Measurements from ENCODE around the gene KIF3A.

The KIF3A gene

DNA sequence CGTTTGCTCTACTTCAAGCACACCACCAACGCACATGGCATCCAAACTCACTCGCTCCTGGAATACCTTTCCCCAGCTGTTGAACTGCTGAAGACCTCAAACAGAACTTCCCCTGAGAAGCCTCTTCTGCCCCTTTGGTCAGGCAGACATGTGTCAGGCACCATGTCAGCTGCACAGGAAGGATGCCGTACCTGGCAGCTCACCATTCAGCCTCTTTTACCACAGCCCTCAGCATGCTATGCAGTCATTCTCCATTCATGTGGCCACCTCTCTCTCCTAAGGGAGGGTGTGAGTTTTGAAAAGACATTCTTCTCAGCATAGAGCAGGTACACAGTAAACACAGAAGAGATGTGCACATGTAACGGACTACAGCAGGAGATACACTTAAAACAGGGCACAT, 49.4 kb downstream of the KIF3A start:
- DNase-seq (ENCODE audit: low read depth in 2 of 2), result no peak
- TF ChIP-seq, protein P1, sequence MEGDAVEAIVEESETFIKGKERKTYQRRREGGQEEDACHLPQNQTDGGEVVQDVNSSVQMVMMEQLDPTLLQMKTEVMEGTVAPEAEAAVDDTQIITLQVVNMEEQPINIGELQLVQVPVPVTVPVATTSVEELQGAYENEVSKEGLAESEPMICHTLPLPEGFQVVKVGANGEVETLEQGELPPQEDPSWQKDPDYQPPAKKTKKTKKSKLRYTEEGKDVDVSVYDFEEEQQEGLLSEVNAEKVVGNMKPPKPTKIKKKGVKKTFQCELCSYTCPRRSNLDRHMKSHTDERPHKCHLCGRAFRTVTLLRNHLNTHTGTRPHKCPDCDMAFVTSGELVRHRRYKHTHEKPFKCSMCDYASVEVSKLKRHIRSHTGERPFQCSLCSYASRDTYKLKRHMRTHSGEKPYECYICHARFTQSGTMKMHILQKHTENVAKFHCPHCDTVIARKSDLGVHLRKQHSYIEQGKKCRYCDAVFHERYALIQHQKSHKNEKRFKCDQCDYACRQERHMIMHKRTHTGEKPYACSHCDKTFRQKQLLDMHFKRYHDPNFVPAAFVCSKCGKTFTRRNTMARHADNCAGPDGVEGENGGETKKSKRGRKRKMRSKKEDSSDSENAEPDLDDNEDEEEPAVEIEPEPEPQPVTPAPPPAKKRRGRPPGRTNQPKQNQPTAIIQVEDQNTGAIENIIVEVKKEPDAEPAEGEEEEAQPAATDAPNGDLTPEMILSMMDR (IDR thresholded peaks at IDR 0.05; ENCODE audit: low read depth, low read length), result no peak
- H3K4me3 ChIP-seq (replicated peaks in 1 of 2; ENCODE audit: low read depth in 2 of 2, low read length in 2 of 2), result no peak overlapping the region

DNA sequence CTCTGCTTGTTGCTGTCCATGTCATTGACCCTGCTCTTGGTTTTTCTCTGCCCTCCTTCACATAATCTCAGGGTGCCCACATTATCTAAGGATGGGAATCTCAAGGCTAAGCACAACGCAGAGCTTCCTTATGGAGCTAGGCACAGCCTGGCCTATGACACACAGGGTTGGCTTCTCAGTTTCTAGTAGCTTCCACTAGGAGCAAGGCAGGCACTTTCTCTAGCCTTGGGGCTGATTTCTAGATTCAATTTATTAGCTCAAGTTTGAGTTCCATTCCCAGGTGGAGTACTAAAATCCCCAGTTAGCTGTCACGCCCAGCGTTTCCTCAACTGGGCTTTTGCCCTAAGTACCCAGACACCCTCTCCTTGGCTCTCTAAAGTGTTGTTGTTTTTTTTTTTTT, 51.2 kb downstream of the KIF3A start:
- DNase-seq (ENCODE audit: low read depth in 2 of 2), result no peak
- TF ChIP-seq, protein P1 (IDR thresholded peaks at IDR 0.05; ENCODE audit: low read depth, low read length), result no peak
- no peak overlapping the region for H3K4me3 ChIP-seq (replicated peaks in 1 of 2; ENCODE audit: low read depth in 2 of 2, low read length in 2 of 2)

DNA sequence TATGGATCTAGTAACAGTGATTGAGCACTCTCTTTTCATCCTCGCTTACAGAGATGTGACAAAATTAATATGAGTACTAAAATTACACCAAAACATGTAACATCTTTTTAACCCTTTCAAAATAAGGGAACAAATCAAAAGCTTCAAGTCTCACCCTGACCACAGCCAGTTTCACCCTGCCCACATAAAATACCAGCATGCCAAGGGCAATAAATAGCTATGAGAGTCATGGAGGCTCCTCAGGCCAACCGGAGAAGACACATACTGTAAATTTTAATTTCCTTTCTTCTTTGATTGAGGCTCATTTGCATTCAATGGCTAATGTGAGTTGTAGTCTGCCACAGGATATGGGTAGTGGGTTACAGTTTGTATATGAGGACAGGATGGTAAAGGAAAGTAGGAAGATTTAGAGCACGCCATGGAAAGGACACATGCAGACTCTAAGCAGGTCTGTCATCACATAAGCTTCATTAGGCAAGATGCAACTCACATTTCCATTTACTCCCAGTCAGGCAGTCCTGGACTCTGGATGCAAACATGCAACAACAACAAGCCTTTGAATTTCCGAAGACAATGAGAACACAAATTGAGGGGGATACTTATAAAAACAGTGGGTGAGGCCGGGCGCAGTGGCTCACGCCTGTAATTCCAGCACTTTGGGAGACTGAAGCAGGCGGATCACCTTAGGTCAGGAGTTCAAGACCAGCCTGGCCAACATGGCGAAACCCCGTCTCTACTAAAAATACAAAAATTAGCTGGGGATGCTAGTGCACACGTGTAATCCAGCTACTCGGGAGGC, 52.2 kb downstream of the KIF3A start:
- TF ChIP-seq, protein P1 (IDR thresholded peaks at IDR 0.05; ENCODE audit: low read depth, low read length), result no peak
- no peak for DNase-seq (ENCODE audit: low read depth in 2 of 2)
- H3K4me3 ChIP-seq (replicated peaks in 1 of 2; ENCODE audit: low read depth in 2 of 2, low read length in 2 of 2), result no peak overlapping the region

DNA sequence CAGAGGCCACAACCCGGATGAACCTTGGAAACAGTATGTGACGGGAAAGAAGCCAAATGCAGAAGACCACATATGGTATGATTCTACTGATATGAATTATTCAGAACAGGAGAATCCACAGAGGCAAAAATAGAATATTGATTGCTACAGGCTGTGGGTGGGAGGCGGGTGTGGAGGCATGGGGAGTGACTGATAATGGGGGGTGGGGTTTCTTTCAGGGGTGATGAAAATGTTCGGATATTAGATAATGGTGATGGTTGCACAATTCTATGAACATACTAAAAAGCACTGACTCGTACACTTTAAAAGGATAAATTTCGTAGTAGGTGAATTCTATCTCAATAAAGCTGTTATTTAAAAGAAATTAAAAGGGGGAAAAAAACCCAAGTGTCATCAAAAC, 52.9 kb downstream of the KIF3A start:
- no peak overlapping the region for H3K4me3 ChIP-seq (replicated peaks in 1 of 2; ENCODE audit: low read depth in 2 of 2, low read length in 2 of 2)
- TF ChIP-seq, protein P1 (IDR thresholded peaks at IDR 0.05; ENCODE audit: low read depth, low read length), result no peak
- no peak for DNase-seq (ENCODE audit: low read depth in 2 of 2)

DNA sequence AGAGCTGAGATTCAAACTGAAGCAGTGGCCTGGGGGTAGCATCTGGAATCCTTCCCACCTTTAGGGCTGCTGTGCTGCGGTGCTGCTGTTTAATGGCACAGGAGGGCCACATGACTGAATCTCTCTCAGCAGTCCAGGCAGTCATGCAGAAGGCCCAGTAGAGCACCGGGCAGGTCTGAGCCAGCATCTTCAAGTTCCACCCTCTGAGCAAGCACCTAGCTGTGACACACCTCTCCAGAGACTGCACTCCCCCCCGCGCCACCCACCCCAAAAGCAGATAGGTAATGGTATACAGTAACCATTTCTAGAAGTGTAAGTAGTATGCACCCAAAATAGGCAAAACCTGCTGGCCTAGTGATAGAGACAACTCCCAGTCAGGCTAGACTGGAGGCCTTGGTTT, 55.4 kb downstream of the KIF3A start:
- TF ChIP-seq, protein P1 (IDR thresholded peaks at IDR 0.05; ENCODE audit: low read depth, low read length), result no peak
- no peak for DNase-seq (ENCODE audit: low read depth in 2 of 2)
- no peak overlapping the region for H3K4me3 ChIP-seq (replicated peaks in 1 of 2; ENCODE audit: low read depth in 2 of 2, low read length in 2 of 2)

DNA sequence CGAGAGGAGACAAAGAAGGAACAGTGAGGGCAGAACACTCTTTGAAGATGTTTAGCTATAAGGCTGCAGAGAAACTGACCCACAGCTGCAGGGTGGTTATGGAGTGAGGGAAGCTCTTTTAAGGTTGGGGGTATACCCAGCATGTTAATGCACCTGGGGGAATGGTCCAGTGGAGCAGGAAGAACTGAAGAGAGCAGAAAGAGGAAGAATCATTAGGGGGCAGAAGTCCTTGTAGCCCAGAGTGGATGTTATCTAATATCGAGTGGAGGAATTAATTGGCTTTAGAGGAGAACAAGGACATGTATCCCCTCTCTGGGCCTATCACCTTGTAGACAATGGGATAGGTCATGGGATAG, 55.9 kb downstream of the KIF3A start:
- no peak for DNase-seq (ENCODE audit: low read depth in 2 of 2)
- TF ChIP-seq, protein P1 (IDR thresholded peaks at IDR 0.05; ENCODE audit: low read depth, low read length), result no peak
- H3K4me3 ChIP-seq (replicated peaks in 1 of 2; ENCODE audit: low read depth in 2 of 2, low read length in 2 of 2), result no peak overlapping the region

Data from cardiac fibroblast (primary cell).